Measurements from ENCODE around the gene SETD1B.

Gene SETD1B

GRCh38 chr12:121794534-121795033, 9.2 kb upstream of the SETD1B start:
- H3K36me3 ChIP-seq (ENCODE audit: insufficient read depth, low read length) = 0 out of 2 replicates have a peak, but pooled peaks cover 5% of the 10 kb centered on the region
- H3K4me3 ChIP-seq (ENCODE audit: low read length, poor library complexity, severe bottlenecking) = peak overlapping the region; percentile 70
- H3K9me2 ChIP-seq (replicated peaks; ENCODE audit: low read depth, low read length) = no peaks in the 10 kb centered on the region
- H3K9me3 ChIP-seq (ENCODE audit: insufficient read depth, low read depth, low read length) = no peaks in the 10 kb centered on the region
- TF ChIP-seq, protein P1, sequence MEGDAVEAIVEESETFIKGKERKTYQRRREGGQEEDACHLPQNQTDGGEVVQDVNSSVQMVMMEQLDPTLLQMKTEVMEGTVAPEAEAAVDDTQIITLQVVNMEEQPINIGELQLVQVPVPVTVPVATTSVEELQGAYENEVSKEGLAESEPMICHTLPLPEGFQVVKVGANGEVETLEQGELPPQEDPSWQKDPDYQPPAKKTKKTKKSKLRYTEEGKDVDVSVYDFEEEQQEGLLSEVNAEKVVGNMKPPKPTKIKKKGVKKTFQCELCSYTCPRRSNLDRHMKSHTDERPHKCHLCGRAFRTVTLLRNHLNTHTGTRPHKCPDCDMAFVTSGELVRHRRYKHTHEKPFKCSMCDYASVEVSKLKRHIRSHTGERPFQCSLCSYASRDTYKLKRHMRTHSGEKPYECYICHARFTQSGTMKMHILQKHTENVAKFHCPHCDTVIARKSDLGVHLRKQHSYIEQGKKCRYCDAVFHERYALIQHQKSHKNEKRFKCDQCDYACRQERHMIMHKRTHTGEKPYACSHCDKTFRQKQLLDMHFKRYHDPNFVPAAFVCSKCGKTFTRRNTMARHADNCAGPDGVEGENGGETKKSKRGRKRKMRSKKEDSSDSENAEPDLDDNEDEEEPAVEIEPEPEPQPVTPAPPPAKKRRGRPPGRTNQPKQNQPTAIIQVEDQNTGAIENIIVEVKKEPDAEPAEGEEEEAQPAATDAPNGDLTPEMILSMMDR (conservative IDR thresholded peaks at IDR 0.05; ENCODE audit: low read length) = no peak
- no peak for TF ChIP-seq EZH2phosphoT487 (IDR thresholded peaks at IDR 0.05; ENCODE audit: borderline replicate concordance)
- peaks cover 71% of the 10 kb centered on the region for H3K79me2 ChIP-seq (ENCODE audit: insufficient read depth, low read length)
- peaks cover 9% of the 10 kb centered on the region; the same call in 1 of the 2 replicates for H3F3A ChIP-seq (ENCODE audit: low read depth)
- peaks cover 50% of the 10 kb centered on the region for H4K20me1 ChIP-seq (ENCODE audit: insufficient read depth, low read length, poor library complexity, severe bottlenecking)
- H3K4me1 ChIP-seq (ENCODE audit: insufficient read depth, low read length, poor library complexity, severe bottlenecking) = peaks cover 48% of the 10 kb centered on the region
- no peaks in the 10 kb centered on the region for H3K27me3 ChIP-seq (ENCODE audit: insufficient read depth, low read length, poor library complexity, severe bottlenecking)
- H2AFZ ChIP-seq (ENCODE audit: low read length) = no peak overlapping the region
- peak overlapping the region; percentile 57 for H3K9ac ChIP-seq (ENCODE audit: low read depth, low read length, poor library complexity, severe bottlenecking)
- H3K4me2 ChIP-seq (ENCODE audit: low read depth, low read length, poor library complexity, severe bottlenecking) = peak overlapping the region; percentile 95

GRCh38 chr12:121795034-121795968, 8.5 kb upstream of the SETD1B start:
- H4K20me1 ChIP-seq (ENCODE audit: insufficient read depth, low read length, poor library complexity, severe bottlenecking) = peaks cover 49% of the 10 kb centered on the region
- peaks cover 43% of the 10 kb centered on the region for H3K4me1 ChIP-seq (ENCODE audit: insufficient read depth, low read length, poor library complexity, severe bottlenecking)
- peak overlapping the region; percentile 70 for H3K4me3 ChIP-seq (ENCODE audit: low read length, poor library complexity, severe bottlenecking)
- H3K9ac ChIP-seq (ENCODE audit: low read depth, low read length, poor library complexity, severe bottlenecking) = peak overlapping the region; percentile 57
- no peaks in the 10 kb centered on the region for H3K27me3 ChIP-seq (ENCODE audit: insufficient read depth, low read length, poor library complexity, severe bottlenecking)
- no peaks in the 10 kb centered on the region for H3K9me3 ChIP-seq (ENCODE audit: insufficient read depth, low read depth, low read length)
- TF ChIP-seq, protein P1 (conservative IDR thresholded peaks at IDR 0.05; ENCODE audit: low read length) = peak; percentile 97
- no peak for TF ChIP-seq EZH2phosphoT487 (IDR thresholded peaks at IDR 0.05; ENCODE audit: borderline replicate concordance)
- peak overlapping the region; percentile 95 for H3K4me2 ChIP-seq (ENCODE audit: low read depth, low read length, poor library complexity, severe bottlenecking)
- peaks cover 7% of the 10 kb centered on the region; the same call in 1 of the 2 replicates for H3F3A ChIP-seq (ENCODE audit: low read depth)
- no peak overlapping the region for H2AFZ ChIP-seq (ENCODE audit: low read length)
- H3K79me2 ChIP-seq (ENCODE audit: insufficient read depth, low read length) = peaks cover 75% of the 10 kb centered on the region
- H3K36me3 ChIP-seq (ENCODE audit: insufficient read depth, low read length) = 0 out of 2 replicates have a peak, but pooled peaks cover 5% of the 10 kb centered on the region
- no peaks in the 10 kb centered on the region for H3K9me2 ChIP-seq (replicated peaks; ENCODE audit: low read depth, low read length)

DNA sequence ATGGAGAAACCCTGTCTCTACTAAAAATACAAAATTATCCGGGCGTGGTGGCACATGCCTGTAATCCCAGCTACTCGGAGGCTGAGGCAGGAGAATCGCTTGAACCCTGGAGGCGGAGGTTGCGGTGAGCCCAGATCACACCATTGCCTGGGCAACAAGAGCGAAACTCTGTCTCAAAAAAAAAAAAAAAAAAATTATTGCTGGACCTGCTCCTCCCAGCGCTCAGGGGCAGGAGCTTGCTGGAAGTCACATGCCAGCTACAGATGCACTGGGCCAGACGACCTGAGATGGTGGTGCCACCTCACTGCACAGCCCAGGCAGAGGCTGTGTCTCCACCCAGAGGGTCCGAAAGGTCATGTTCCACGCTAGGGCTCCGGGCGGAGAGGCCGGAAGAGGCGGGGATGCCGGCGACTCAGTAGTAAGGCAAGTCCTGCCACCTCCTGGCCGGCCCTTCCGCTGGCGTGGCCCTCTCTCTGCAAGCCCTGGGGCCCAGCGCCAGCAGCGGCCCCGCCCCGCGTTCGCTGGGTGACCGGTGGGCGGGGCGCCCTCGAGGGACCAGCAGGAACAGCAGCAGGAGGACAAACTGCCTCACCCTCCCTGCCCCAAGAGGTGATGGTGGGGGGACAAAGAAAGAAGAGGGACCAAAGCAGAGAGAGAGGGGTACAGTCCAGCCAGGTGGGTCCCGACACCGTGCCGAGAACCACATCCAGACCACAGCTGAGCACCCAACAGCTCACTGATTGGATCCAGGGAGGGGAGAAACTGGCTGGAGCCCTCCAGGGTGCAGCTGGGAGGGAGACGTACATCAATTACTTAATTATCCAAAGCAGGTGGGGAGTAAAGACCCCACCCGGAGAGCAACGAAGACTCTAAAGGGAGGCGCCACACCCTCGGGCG, 6.7 kb upstream of the SETD1B start:
- TF ChIP-seq, protein P1 (conservative IDR thresholded peaks at IDR 0.05; ENCODE audit: low read length) = no peak
- TF ChIP-seq EZH2phosphoT487 (IDR thresholded peaks at IDR 0.05; ENCODE audit: borderline replicate concordance) = no peak
- H3K4me3 ChIP-seq (ENCODE audit: low read length, poor library complexity, severe bottlenecking) = peak overlapping the region; percentile 68
- 0 out of 2 replicates have a peak, but pooled peaks cover 5% of the 10 kb centered on the region for H3K36me3 ChIP-seq (ENCODE audit: insufficient read depth, low read length)
- no peak overlapping the region for H2AFZ ChIP-seq (ENCODE audit: low read length)
- peaks cover 75% of the 10 kb centered on the region for H3K79me2 ChIP-seq (ENCODE audit: insufficient read depth, low read length)
- peaks cover 46% of the 10 kb centered on the region for H4K20me1 ChIP-seq (ENCODE audit: insufficient read depth, low read length, poor library complexity, severe bottlenecking)
- H3K9ac ChIP-seq (ENCODE audit: low read depth, low read length, poor library complexity, severe bottlenecking) = no peak overlapping the region
- H3K9me3 ChIP-seq (ENCODE audit: insufficient read depth, low read depth, low read length) = no peaks in the 10 kb centered on the region
- H3F3A ChIP-seq (ENCODE audit: low read depth) = peaks cover 7% of the 10 kb centered on the region; the same call in 1 of the 2 replicates
- H3K4me2 ChIP-seq (ENCODE audit: low read depth, low read length, poor library complexity, severe bottlenecking) = peak overlapping the region; percentile 89
- H3K27me3 ChIP-seq (ENCODE audit: insufficient read depth, low read length, poor library complexity, severe bottlenecking) = peaks cover 6% of the 10 kb centered on the region
- H3K9me2 ChIP-seq (replicated peaks; ENCODE audit: low read depth, low read length) = no peaks in the 10 kb centered on the region
- H3K4me1 ChIP-seq (ENCODE audit: insufficient read depth, low read length, poor library complexity, severe bottlenecking) = peaks cover 31% of the 10 kb centered on the region
